NT2/D1 (cell line): ENCODE results near the gene GLOD4.

Experiments
- SUZ12 ChIP-seq: IDR thresholded peaks from 2 replicates; pipeline ENCODE4 v1.6.1; 2011; ENCODE audit not compliant: insufficient read length, insufficient read depth; ENCODE audit errors: extremely low read depth
- YY1 ChIP-seq: IDR thresholded peaks from 2 replicates; pipeline ENCODE4 v1.6.1; 2011; ENCODE audit not compliant: insufficient read length, insufficient read depth
- ZNF274 ChIP-seq: IDR thresholded peaks from 2 replicates; pipeline ENCODE4 v1.6.1; 2011; ENCODE audit warnings: mild to moderate bottlenecking, low read depth, low read length

GRCh38 chr17:751269-752001, 30.6 kb downstream of the GLOD4 start:
- TF ChIP-seq SUZ12 (no peak), YY1 (no peak), ZNF274 (no peak)
